ENCODE measurements around the gene MBOAT2. TPM values are rescaled to one million over a fixed set of nuclear protein-coding genes. Genes with fewer than 3 reads are reported as not detected.

MBOAT2 gene
- total RNA-seq, 1 experiment from 2014 or later: 34.8 TPM

- no peaks in the 10 kb centered on the region for H3K36me3 ChIP-seq (ENCODE audit: control insufficient read depth, insufficient read depth, low read length)
- no peak overlapping the region for H3K4me3 ChIP-seq (ENCODE audit: low read depth in 2 of 2, low read length in 2 of 2)
- BruUV-seq (replicated peaks): no TSS peak
- H3K27ac ChIP-seq (ENCODE audit: low read length): no peak overlapping the region
- H3K4me1 ChIP-seq (ENCODE audit: control insufficient read depth, insufficient read depth, low read length): no peaks in the 10 kb centered on the region
- TF ChIP-seq POLR2AphosphoS5 (IDR thresholded peaks at IDR 0.05; ENCODE audit: low read depth, low read length) (no peak), CTCF (IDR thresholded peaks at IDR 0.05) (no peak), TCF7L2 (IDR thresholded peaks at IDR 0.05; ENCODE audit: low read depth, low read length) (no peak), REST (IDR thresholded peaks at IDR 0.05; ENCODE audit: insufficient read depth in 1 of 2, low read depth in 2 of 2, low read length in 1 of 2) (no peak), SIN3A (IDR thresholded peaks at IDR 0.05; ENCODE audit: borderline replicate concordance, insufficient read depth, low read depth, low read length) (no peak)
- intact Hi-C loops (cut with micrococcal nuclease; ENCODE audit: unreplicated experiment) (no loop called here), in situ Hi-C loops (cut with HindIII; ENCODE audit: low pct_unique_long_range_greater_than_20kb, low sequenced_read_pairs) (no loop called here)
- H3K9me3 ChIP-seq (ENCODE audit: control insufficient read depth, insufficient read depth, low read depth, low read length): peaks cover 18% of the 10 kb centered on the region; the same call in 1 of the 2 replicates
- no peak for DNase-seq (ENCODE audit: low read depth, low spot score)
- H3K27me3 ChIP-seq (ENCODE audit: control insufficient read depth, insufficient read depth, low read length): no peaks in the 10 kb centered on the region
- no peak for ATAC-seq
- POLR2A ChIA-PET: no interaction called here
- CTCF ChIA-PET: no interaction called here
Measured at GRCh38 chr2:8953525-8953924, 50.0 kb downstream of the MBOAT2 start.

GRCh38 chr2:8939486-8940114 lies 63.9 kb downstream of the MBOAT2 start:
- H3K9me3 ChIP-seq (ENCODE audit: control insufficient read depth, insufficient read depth, low read depth, low read length): no peaks in the 10 kb centered on the region
- intact Hi-C loops (cut with micrococcal nuclease; ENCODE audit: unreplicated experiment): no loop called here
- TF ChIP-seq TCF7L2 (IDR thresholded peaks at IDR 0.05; ENCODE audit: low read depth, low read length): no peak
- no peak for TF ChIP-seq CTCF (IDR thresholded peaks at IDR 0.05)
- TF ChIP-seq REST (IDR thresholded peaks at IDR 0.05; ENCODE audit: insufficient read depth in 1 of 2, low read depth in 2 of 2, low read length in 1 of 2): no peak
- no peak for TF ChIP-seq POLR2AphosphoS5 (IDR thresholded peaks at IDR 0.05; ENCODE audit: low read depth, low read length)
- no peak for TF ChIP-seq SIN3A (IDR thresholded peaks at IDR 0.05; ENCODE audit: borderline replicate concordance, insufficient read depth, low read depth, low read length)
- ATAC-seq (no peak), DNase-seq (ENCODE audit: low read depth, low spot score) (no peak)
- no peaks in the 10 kb centered on the region for H3K27me3 ChIP-seq (ENCODE audit: control insufficient read depth, insufficient read depth, low read length)
- H3K36me3 ChIP-seq (ENCODE audit: control insufficient read depth, insufficient read depth, low read length): no peaks in the 10 kb centered on the region
- ChIA-PET CTCF (no interaction called here), POLR2A (no interaction called here)
- in situ Hi-C loops (cut with HindIII; ENCODE audit: low pct_unique_long_range_greater_than_20kb, low sequenced_read_pairs): no loop called here
- no TSS peak for BruUV-seq (replicated peaks)
- H3K4me3 ChIP-seq (ENCODE audit: low read depth in 2 of 2, low read length in 2 of 2): no peak overlapping the region
- H3K27ac ChIP-seq (ENCODE audit: low read length): no peak overlapping the region
- no peaks in the 10 kb centered on the region for H3K4me1 ChIP-seq (ENCODE audit: control insufficient read depth, insufficient read depth, low read length)

Data from Panc1 (cell line).